ENCODE measurements around the gene ERBB2.

DNA sequence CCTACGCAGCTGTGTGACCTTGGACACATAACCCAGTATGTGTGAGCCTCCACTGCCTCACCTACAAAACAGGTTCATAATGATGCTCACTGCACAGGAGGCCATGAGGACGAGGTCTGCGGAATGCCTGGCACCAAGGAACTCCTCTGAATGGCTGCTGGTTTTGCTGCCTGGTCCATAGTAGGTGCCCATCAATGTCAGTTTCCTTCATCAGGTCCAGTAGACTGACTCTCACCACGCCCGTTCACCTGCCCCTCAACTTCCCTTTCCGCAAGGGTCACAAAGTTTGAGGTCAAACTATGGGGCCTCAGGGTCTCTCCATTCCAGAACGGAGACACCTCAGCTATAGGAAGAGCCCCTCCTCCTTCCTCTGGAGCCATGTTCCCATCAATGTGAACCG, 22.8 kb upstream of the ERBB2 start:
- TF ChIP-seq, protein P1, sequence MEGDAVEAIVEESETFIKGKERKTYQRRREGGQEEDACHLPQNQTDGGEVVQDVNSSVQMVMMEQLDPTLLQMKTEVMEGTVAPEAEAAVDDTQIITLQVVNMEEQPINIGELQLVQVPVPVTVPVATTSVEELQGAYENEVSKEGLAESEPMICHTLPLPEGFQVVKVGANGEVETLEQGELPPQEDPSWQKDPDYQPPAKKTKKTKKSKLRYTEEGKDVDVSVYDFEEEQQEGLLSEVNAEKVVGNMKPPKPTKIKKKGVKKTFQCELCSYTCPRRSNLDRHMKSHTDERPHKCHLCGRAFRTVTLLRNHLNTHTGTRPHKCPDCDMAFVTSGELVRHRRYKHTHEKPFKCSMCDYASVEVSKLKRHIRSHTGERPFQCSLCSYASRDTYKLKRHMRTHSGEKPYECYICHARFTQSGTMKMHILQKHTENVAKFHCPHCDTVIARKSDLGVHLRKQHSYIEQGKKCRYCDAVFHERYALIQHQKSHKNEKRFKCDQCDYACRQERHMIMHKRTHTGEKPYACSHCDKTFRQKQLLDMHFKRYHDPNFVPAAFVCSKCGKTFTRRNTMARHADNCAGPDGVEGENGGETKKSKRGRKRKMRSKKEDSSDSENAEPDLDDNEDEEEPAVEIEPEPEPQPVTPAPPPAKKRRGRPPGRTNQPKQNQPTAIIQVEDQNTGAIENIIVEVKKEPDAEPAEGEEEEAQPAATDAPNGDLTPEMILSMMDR (IDR thresholded peaks at IDR 0.05) = no peak
- TF ChIP-seq POLR2A (IDR thresholded peaks at IDR 0.05) (no peak), POLR2AphosphoS5 (IDR thresholded peaks at IDR 0.05) (no peak), EP300 (IDR thresholded peaks at IDR 0.05) (no peak)
